Thoracic aorta (tissue), 2 donors: ENCODE results near the gene RCAN2. TPM values are rescaled to one million over a fixed set of nuclear protein-coding genes. Genes with fewer than 3 reads are reported as not detected.

Experiments
- ATAC-seq: fragments of 150-250 bp; one replicate; pipeline ENCODE4 v1.8.0; 2017; ENCODE audit warnings: low read depth; ENCODE audit not compliant: insufficient number of reproducible peaks, low FRiP score
- DNase-seq: peaks from one replicate; pipeline ENCODE4 v3.0.0-alpha.2; 2020; ENCODE audit warnings: low spot score
- H3K27ac ChIP-seq, 2 donors: fragments of 200-600 bp; sonication (generic); 1 replicate in 1 of 2; 2 replicates in 1 of 2; pipeline ENCODE4 v1.5.1; 2016; ENCODE audit warnings: mild to moderate bottlenecking in 2 of 2, moderate library complexity in 2 of 2
- H3K27me3 ChIP-seq: fragments of 200-600 bp; sonication (generic); replicated peaks from 2 replicates; pipeline ENCODE4 v1.6.0; 2016; ENCODE audit warnings: mild to moderate bottlenecking; ENCODE audit not compliant: insufficient read depth
- H3K36me3 ChIP-seq: fragments of 200-600 bp; sonication (generic); one replicate; pipeline ENCODE4 v1.5.1; 2016
- H3K4me1 ChIP-seq, 2 donors: fragments of 200-600 bp; sonication (generic); 1 replicate in 1 of 2; 2 replicates in 1 of 2; pipeline versions ENCODE4 v1.5.1 to v1.6.0; 2016; ENCODE audit warnings: low read depth in 2 of 2, mild to moderate bottlenecking in 1 of 2; ENCODE audit not compliant: control insufficient read depth in 1 of 2
- H3K4me3 ChIP-seq: fragments of 200-600 bp; sonication (generic); 2 replicates; pipeline ENCODE4 v1.5.1; 2016; ENCODE audit warnings: mild to moderate bottlenecking
- H3K9me3 ChIP-seq: fragments of 200-600 bp; sonication (generic); 2 replicates; pipeline ENCODE4 v1.5.1; 2016
- total RNA-seq, 2 donors: library from RNA; depleted of rRNA; stranded (reverse); fragments of >200 nt; gene quantifications; one replicate each; pipeline versions ENCODE4 v1.1.0 to v1.2.3, GENCODE V29; 2016
- TF ChIP-seq, protein P1 (sequence below): fragments of 200-600 bp; sonication (generic); IDR thresholded peaks from one replicate; pipeline ENCODE4 v1.5.1; 2019; ENCODE audit warnings: antibody characterized with exemption

RCAN2 gene
- total RNA-seq, 2 donors from 2014 or later = 126 to 289 TPM

DNA sequence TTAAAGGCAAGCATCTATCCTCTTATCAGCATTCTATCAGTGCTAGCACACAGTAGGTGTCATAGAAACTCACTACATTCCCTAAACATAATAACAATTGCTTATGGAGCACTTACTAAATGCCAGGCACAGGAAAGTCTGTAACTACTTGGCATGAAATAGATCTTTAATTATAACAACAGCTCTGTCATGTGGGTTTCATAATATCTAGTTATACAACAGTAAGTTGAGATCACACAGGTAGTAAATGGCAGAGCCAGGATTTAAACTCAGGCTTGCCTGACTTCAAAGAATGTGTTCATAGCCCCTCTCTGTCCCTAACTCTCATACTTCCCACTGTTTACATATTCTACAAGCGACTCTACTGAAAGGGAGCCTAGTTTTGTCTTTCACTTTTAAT lies 254.5 kb downstream of the RCAN2 start:
- TF ChIP-seq, protein P1, sequence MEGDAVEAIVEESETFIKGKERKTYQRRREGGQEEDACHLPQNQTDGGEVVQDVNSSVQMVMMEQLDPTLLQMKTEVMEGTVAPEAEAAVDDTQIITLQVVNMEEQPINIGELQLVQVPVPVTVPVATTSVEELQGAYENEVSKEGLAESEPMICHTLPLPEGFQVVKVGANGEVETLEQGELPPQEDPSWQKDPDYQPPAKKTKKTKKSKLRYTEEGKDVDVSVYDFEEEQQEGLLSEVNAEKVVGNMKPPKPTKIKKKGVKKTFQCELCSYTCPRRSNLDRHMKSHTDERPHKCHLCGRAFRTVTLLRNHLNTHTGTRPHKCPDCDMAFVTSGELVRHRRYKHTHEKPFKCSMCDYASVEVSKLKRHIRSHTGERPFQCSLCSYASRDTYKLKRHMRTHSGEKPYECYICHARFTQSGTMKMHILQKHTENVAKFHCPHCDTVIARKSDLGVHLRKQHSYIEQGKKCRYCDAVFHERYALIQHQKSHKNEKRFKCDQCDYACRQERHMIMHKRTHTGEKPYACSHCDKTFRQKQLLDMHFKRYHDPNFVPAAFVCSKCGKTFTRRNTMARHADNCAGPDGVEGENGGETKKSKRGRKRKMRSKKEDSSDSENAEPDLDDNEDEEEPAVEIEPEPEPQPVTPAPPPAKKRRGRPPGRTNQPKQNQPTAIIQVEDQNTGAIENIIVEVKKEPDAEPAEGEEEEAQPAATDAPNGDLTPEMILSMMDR = no peak
- H3K27ac ChIP-seq = no peak overlapping the region
- no peak for DNase-seq
- no peaks in the 10 kb centered on the region for H3K36me3 ChIP-seq
- H3K4me3 ChIP-seq = no peak overlapping the region
- H3K4me1 ChIP-seq = peaks cover 8 to 30% of the 10 kb centered on the region in 2 donors
- no peaks in the 10 kb centered on the region for H3K9me3 ChIP-seq
- no peaks in the 10 kb centered on the region for H3K27me3 ChIP-seq
- ATAC-seq = no peak

DNA sequence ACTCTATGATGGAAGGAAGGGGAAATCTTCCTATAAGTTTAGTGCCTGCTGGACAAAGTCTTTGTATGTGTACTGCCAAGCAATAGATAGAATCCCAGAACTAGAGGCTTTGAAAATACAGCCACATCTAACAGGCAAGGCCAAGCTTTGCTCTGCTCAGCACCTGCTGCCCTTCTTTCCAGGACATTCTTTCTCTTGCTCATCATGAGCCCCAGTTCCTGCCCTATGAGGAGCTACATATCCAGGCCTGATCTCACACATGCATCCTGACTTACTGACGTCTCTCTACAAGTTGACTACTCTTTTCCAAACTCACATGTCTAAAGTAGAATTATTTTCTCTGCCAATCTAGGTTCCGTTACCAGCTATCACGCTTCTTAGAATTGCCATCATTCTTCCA lies 256.0 kb downstream of the RCAN2 start:
- H3K9me3 ChIP-seq = no peaks in the 10 kb centered on the region
- TF ChIP-seq, protein P1 = no peak
- no peak for DNase-seq
- no peak overlapping the region for H3K4me3 ChIP-seq
- no peak overlapping the region for H3K27ac ChIP-seq
- ATAC-seq = no peak
- H3K4me1 ChIP-seq = peaks cover 3 to 18% of the 10 kb centered on the region in 2 donors
- no peaks in the 10 kb centered on the region for H3K27me3 ChIP-seq
- H3K36me3 ChIP-seq = peaks cover 7% of the 10 kb centered on the region

DNA sequence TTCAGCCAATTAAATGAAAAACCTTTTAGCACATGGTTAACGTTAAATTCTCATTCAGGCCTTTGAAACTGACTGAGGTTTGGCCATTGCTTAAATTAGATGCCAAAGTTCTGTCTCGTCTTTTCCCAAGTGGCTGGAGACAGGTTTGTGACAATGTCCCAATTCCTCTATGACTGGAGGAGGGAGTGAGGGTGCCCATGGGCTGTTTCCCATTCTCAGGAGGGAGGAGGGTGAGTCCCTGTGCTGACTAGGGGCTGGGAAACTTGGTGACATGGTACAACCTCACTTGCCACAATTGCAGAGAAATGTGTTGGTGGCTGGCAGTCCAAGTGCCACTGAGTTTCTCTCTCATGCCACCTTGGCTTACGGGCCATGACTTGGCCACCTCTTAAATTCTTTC lies 256.5 kb downstream of the RCAN2 start:
- Histone ChIP-seq H3K36me3 (peaks cover 11% of the 10 kb centered on the region), H3K4me3 (no peak overlapping the region), H3K9me3 (no peaks in the 10 kb centered on the region), H3K27me3 (no peaks in the 10 kb centered on the region), H3K4me1 (peaks cover 3 to 18% of the 10 kb centered on the region in 2 donors), H3K27ac (peak overlapping the region; percentile 15 to 17)
- DNase-seq (no peak), ATAC-seq (no peak)
- TF ChIP-seq, protein P1 = no peak

DNA sequence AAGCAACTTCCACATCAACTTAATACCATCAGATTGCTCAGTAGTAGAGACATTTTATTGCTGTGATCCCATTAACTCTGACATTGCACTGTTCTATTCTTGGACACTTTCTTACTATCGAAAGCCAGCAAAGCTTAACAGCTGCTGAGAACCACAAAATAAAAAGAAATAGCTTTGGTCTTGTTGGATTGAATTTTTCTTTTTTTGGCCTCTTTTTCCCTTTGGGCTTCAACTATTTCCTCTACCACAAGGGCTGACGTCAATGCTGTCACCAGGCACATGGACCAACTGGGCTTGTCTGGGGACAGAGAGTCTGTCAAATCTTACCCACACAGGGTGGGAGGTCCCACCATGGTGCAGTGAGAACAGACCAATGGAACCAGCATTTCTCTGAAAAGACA lies 257.1 kb downstream of the RCAN2 start:
- Histone ChIP-seq H3K4me1 (peaks cover 3 to 18% of the 10 kb centered on the region in 2 donors), H3K27ac (peak overlapping the region; percentile 15 to 17), H3K4me3 (no peak overlapping the region), H3K36me3 (peaks cover 11% of the 10 kb centered on the region), H3K27me3 (no peaks in the 10 kb centered on the region), H3K9me3 (no peaks in the 10 kb centered on the region)
- TF ChIP-seq, protein P1 = no peak
- no peak for ATAC-seq
- no peak for DNase-seq

DNA sequence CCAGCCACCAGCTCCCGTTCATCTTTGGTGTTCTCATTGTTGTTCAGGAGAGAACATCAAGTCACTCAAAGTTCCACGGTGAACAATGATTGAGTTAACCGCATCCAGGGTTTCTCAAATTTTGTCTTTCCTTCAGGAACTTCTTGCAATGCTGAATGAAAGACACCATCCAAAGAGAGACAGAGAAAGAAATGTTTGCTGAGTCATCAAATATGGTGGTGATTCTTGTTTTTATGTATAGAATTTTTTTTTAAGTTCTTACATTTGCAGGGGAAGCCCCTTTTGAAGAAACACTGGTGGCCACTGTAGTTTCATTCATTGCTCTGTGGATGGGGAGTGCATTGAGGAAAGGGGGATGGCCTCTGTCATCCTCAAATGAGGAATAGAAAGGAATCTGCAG lies 258.1 kb downstream of the RCAN2 start:
- no peak for DNase-seq
- TF ChIP-seq, protein P1 = no peak

More for the DNA sequence above, 258.1 kb downstream of the RCAN2 start:
- Histone ChIP-seq H3K27me3 (no peaks in the 10 kb centered on the region), H3K27ac (no peak overlapping the region), H3K9me3 (no peaks in the 10 kb centered on the region), H3K36me3 (peaks cover 11% of the 10 kb centered on the region), H3K4me3 (no peak overlapping the region), H3K4me1 (peaks cover 3 to 18% of the 10 kb centered on the region in 2 donors)
- ATAC-seq = no peak
